IPS-18a (cell line): ENCODE measurements around the gene IGSF9B.

ENCODE experiments used
- H3K27ac ChIP-seq: one replicate; pipeline ENCODE4 v1.5.1; 2013; ENCODE audit warnings: low read length
- H3K27me3 ChIP-seq: one replicate; pipeline ENCODE4 v1.6.1; 2013; ENCODE audit warnings: mild to moderate bottlenecking, low read length; ENCODE audit not compliant: control insufficient read depth, insufficient read depth
- H3K36me3 ChIP-seq: one replicate; pipeline ENCODE4 v1.6.1; 2013; ENCODE audit warnings: low read depth, low read length; ENCODE audit not compliant: control insufficient read depth
- H3K4me1 ChIP-seq: one replicate; pipeline ENCODE4 v1.6.1; 2013; ENCODE audit warnings: low read depth, low read length; ENCODE audit not compliant: control insufficient read depth
- H3K4me3 ChIP-seq: one replicate; pipeline ENCODE4 v1.5.1; 2013; ENCODE audit warnings: low read length
- H3K9ac ChIP-seq: one replicate; pipeline ENCODE4 v1.6.1; 2013; ENCODE audit warnings: mild to moderate bottlenecking, low read length, moderate library complexity
- H3K9me3 ChIP-seq: one replicate; pipeline ENCODE4 v1.6.1; 2013; ENCODE audit warnings: low read depth, low read length; ENCODE audit not compliant: control insufficient read depth

IGSF9B gene

DNA sequence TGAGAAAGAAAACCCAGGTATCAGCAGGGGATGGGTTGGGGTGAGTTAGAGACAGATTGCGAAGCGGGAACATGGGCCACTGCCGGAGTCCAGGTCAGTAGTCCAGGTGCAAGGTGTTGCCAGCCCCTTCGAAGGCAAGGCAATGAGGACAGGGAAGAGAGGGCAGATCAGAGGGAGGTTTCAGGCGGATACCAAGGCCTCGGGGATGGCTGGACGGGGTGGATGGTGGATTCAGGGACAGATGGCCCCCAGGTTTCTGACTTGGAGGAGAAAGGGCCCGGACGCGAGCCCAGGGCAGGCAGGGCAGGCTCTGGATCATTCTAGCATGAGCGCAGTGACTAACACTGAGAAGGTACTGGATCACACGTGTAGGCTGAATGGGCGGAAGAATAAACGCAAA is 25.4 kb upstream of the IGSF9B start:
- Histone ChIP-seq H3K9me3 (no peaks in the 10 kb centered on the region), H3K27me3 (no peaks in the 10 kb centered on the region), H3K36me3 (no peaks in the 10 kb centered on the region), H3K4me3 (no peak overlapping the region), H3K27ac (no peak overlapping the region), H3K4me1 (no peaks in the 10 kb centered on the region), H3K9ac (no peak overlapping the region)

DNA sequence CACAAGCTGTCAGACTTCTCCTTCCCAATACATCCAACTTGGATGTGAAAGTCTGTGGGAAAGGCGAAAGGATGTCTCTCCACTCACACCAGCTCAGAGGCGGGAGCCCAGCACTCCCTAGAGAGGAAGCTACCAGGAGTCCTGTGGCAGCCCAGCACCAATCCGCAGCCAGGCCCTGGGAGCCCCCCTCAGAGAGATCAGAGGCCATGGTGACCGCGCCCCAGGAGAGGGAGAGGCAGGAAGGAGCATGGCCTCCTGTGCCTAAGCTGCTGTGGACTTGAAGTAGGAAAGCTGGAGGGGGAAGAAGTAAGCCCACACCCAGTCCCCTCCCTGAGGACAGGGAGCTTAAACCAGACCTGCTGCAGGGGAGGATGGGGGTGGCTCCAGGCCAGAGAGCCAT is 24.4 kb upstream of the IGSF9B start:
- H3K9ac ChIP-seq = no peak overlapping the region
- H3K27ac ChIP-seq = no peak overlapping the region

DNA sequence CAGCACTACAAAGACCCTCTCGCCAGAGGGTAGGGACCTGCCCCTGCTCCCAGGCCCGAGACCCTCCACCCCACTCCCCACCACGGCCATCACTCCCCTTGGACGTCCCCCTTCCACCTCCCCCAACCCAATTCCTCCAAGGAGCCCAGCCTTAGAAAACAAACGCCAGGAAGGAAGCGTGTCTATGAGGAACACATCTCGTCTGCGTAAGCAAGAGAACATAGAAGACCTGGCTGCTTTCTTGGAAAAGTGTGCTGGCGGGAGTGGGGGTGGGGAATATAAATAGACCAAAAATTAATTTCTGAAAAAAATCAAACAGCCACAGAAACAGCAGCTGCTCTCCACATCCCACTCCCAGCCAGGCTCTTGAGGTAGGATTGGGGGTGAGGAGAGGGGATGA is 23.9 kb upstream of the IGSF9B start:
- Histone ChIP-seq H3K36me3 (no peaks in the 10 kb centered on the region), H3K27ac (no peak overlapping the region), H3K9ac (no peak overlapping the region), H3K27me3 (no peaks in the 10 kb centered on the region), H3K9me3 (no peaks in the 10 kb centered on the region), H3K4me1 (no peaks in the 10 kb centered on the region), H3K4me3 (no peak overlapping the region)

More for the DNA sequence above, 24.4 kb upstream of the IGSF9B start:
- Histone ChIP-seq H3K36me3 (no peaks in the 10 kb centered on the region), H3K9me3 (no peaks in the 10 kb centered on the region), H3K4me1 (no peaks in the 10 kb centered on the region), H3K4me3 (no peak overlapping the region), H3K27me3 (no peaks in the 10 kb centered on the region)

DNA sequence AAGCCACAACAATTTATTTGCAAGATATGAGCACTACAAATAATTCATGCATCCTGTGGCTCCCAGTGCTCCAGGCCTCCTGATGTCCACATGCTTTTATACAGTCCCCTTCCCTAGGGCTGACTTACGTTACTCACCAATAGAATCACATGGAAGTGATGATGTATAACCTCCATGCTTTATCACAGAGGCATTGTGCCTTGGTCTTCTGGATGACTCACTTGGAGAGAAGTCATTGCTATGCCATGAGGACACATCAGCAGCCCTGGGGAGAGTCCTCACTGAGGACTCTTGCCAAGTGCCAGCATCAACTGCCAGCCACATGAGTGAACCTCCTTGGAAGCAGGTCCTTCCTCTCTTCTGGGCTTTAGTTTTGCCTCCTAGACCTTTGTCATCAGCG is 22.0 kb upstream of the IGSF9B start:
- Histone ChIP-seq H3K36me3 (no peaks in the 10 kb centered on the region), H3K9me3 (no peaks in the 10 kb centered on the region), H3K4me3 (no peak overlapping the region), H3K4me1 (no peaks in the 10 kb centered on the region), H3K9ac (no peak overlapping the region), H3K27me3 (no peaks in the 10 kb centered on the region), H3K27ac (no peak overlapping the region)

DNA sequence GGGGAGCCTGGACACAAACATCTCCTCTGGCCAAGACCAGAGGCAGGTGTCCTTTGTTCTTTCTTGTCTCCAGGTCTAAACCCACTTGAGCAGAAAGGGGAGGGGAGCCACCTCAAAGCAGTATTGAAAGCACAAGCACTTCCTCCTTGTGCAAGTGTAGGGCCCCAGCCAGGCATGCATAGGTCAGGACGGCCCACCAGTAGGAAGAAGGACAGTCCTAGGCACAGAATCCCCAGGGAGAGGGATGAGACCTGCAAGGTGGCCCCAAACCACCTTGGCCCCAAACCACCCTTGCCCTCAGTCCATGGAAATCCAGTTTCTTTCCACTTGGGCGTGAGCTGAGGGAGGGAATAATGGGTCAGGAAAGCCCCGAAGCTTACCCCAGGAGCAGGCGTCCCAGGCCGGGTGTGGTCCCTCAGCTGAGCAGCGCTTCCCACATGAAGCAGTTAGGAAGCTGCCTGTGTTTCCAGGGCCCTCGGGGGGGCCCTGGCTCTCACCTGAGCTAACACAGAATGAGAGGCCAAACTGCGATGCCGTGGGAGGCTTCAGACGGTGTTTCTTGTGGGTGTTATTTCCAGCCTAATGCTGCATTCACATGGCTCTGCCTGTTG is 20.4 kb upstream of the IGSF9B start:
- H3K36me3 ChIP-seq = no peaks in the 10 kb centered on the region
- H3K27me3 ChIP-seq = no peaks in the 10 kb centered on the region
- H3K9me3 ChIP-seq = no peaks in the 10 kb centered on the region
- no peak overlapping the region for H3K9ac ChIP-seq
- H3K27ac ChIP-seq = no peak overlapping the region
- H3K4me3 ChIP-seq = no peak overlapping the region
- H3K4me1 ChIP-seq = no peaks in the 10 kb centered on the region

DNA sequence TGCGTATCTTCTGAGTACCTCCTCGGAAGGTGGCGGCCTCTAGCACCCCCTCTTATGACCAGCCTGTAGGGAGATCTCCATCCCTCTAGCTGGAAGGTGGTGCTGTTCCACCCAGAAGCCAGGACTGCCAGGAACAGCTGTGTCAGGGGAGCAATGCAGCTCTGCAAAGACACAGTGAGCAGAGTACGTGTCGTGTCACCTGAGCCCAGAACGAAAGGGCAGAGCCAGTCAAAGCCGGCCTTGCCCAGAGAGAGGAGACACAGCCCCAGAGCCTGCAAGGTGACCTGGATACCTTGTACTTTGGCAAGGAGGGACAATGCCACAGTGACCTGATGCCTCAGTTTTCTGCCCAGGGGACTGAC is 18.7 kb upstream of the IGSF9B start:
- Histone ChIP-seq H3K27ac (no peak overlapping the region), H3K4me3 (no peak overlapping the region), H3K36me3 (no peaks in the 10 kb centered on the region), H3K9me3 (no peaks in the 10 kb centered on the region), H3K4me1 (no peaks in the 10 kb centered on the region), H3K27me3 (no peaks in the 10 kb centered on the region), H3K9ac (no peak overlapping the region)

DNA sequence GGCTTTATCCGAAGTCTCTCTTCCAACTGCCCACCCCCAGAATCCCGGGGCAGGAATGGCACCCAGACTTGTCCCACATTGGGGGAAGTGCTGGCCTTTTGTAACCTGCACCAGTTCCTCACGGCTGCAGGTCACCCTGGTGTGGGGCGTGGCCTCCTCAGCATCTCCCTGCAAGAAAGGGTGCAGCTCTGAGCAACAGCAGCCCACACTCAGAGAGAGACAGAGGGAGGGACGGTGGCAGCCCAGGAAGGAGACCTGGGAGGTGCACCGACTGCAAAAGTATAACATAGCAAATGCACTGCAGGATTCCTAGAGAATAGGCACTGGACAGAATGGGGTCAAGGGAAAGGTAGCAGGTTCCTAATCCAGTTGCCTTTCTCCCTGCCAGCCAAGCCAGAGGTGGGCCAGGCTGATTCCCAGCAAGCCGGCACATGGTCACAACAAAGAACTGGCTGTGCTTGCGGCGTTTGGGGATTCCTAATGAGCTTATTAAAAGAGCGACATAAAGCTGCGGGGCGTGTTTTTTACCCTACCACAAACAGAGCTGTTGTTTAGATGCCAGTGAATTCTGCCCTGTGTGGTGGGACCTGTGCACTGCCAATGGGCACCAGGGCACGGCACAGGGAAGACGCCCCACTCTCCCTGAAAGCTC is 18.2 kb upstream of the IGSF9B start:
- no peak overlapping the region for H3K9ac ChIP-seq
- H3K9me3 ChIP-seq = no peaks in the 10 kb centered on the region
- no peaks in the 10 kb centered on the region for H3K4me1 ChIP-seq
- H3K4me3 ChIP-seq = no peak overlapping the region
- H3K27ac ChIP-seq = no peak overlapping the region
- peaks cover 1% of the 10 kb centered on the region for H3K27me3 ChIP-seq
- no peaks in the 10 kb centered on the region for H3K36me3 ChIP-seq

DNA sequence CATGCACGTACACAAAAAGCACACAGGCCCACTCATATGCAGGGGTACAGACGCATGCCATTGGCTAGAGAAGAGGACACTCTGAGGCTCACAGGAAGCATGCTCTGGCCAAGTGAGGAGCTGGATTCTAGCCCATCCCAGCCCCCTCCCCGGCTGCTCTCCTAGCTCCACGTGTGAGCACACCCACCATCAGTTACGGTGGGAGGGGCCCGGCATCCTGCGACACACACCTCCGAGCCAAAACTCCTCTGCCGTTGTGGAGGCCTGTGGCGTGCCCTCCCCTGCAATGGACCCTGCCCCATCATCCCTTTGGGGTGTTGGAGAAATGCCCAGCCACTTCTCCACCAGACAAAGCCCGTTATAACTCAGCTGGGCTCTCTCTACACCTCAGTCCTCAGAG is 15.1 kb upstream of the IGSF9B start:
- Histone ChIP-seq H3K4me1 (no peaks in the 10 kb centered on the region), H3K9me3 (no peaks in the 10 kb centered on the region), H3K4me3 (no peak overlapping the region), H3K9ac (no peak overlapping the region), H3K27me3 (peaks cover 7% of the 10 kb centered on the region), H3K36me3 (no peaks in the 10 kb centered on the region), H3K27ac (no peak overlapping the region)

DNA sequence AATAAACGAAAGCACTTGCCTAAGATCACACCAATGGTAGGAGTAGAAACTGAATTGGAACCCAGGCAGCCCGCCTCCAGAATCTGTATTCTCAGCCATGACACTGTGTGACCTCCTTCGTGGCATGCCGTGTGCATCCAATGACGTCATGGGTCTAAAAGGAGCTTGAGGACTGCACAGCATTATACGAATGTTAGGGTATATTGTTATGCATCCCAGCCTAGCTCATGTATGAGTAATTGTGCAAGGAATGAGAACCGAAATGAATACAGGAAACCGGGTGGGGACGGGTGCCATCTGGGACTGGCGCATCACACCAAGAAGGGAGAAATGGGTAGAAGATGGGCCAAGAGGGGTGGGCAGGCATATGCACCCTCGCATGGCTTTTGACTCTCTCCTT is 12.3 kb upstream of the IGSF9B start:
- Histone ChIP-seq H3K36me3 (no peaks in the 10 kb centered on the region), H3K27ac (no peak overlapping the region), H3K9ac (no peak overlapping the region), H3K9me3 (no peaks in the 10 kb centered on the region), H3K4me1 (no peaks in the 10 kb centered on the region), H3K4me3 (no peak overlapping the region), H3K27me3 (peaks cover 13% of the 10 kb centered on the region)

DNA sequence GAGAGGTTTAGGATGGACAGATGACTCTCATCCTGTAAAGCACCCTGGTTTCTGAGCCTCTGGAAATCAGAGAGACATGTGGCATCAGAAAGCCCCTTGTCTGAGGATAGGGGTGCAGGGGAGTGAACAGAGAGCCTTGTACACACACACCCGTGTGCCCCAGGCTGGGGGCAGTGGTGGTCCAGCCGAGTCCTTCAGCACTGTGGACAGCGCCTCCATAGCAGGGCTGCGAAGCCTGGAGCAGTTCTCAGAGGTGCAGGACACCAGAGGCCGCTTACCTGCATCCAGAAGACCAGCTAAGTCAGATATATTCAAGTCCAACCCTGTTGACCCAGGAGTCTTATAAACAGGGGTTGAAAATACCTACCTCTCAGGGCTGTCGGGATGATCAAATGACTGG is 11.5 kb upstream of the IGSF9B start:
- Histone ChIP-seq H3K9ac (no peak overlapping the region), H3K36me3 (no peaks in the 10 kb centered on the region), H3K4me1 (no peaks in the 10 kb centered on the region), H3K9me3 (no peaks in the 10 kb centered on the region), H3K27me3 (peaks cover 13% of the 10 kb centered on the region), H3K27ac (no peak overlapping the region), H3K4me3 (no peak overlapping the region)

DNA sequence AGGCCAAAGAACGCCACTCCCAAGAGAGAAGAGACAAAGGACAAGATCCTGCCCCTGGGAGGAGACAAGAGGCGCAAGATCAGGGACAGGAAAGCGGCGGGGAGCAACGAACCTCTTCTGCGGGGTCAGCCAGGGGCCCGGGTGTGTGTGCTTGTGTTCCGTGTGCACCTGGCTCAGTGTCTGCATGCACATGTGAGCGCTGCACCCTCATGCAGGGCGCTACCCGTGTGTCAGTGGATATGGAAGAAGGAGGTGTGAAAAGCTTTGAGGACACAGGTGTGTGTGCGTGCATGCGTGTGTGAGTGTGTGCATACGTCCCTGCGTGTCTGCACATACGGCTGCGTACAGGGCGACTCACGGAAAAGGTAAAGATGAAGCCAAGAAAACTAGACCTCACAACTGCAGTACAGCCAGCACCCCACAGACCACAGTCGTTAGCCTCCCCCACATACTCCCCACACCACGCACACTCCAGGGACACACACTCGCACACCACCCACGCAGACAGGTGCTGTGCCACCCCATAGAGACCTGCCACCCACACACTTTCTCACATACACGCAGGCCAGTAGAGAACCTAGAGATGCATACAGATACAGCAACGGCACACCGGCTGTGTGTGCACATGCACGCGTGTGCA is 11.0 kb upstream of the IGSF9B start:
- Histone ChIP-seq H3K9ac (no peak overlapping the region), H3K4me3 (no peak overlapping the region), H3K9me3 (no peaks in the 10 kb centered on the region)

More for the DNA sequence above, 11.0 kb upstream of the IGSF9B start:
- H3K27ac ChIP-seq = no peak overlapping the region
- H3K36me3 ChIP-seq = no peaks in the 10 kb centered on the region
- H3K4me1 ChIP-seq = no peaks in the 10 kb centered on the region
- peaks cover 13% of the 10 kb centered on the region for H3K27me3 ChIP-seq
